ENCODE data around the gene GPR39. TPM values are rescaled to one million over a fixed set of nuclear protein-coding genes. Genes with fewer than 3 reads are reported as not detected.

GPR39 gene
- total and polyA plus RNA-seq, 2 donors from 2014 or later: 4.9 to 8.7 TPM

DNA sequence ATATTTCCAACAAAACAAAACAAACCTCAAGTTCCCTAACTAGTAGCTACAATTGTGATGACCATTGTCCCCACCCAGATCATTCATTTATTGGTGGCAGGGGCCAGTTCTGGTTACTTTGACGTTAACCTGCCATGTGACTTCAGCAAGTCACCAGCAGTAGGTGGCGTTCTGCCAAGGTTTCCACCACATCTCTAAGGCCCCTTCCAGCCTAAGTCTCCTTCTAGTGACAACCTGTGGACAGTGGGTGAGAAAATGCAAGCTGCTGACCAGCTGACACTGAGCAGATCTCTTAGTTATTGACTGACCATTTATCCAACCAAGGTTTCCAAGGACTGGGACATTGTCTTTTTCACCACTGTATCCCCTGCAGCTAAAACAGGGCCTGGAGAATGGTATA is 98.4 kb downstream of the GPR39 start:
- intact Hi-C loops (cut with DNase I): no loop called here
- H3K36me3 ChIP-seq (ENCODE audit: control insufficient read depth in 2 of 3, insufficient read depth in 3 of 3, low read length in 3 of 3): no peaks in the 10 kb centered on the region
- no peak for FAIRE-seq
- no peak for DNase-seq
- no peaks in the 10 kb centered on the region for H3K27me3 ChIP-seq (ENCODE audit: control insufficient read depth, insufficient read depth, low read length)
- peaks cover 0 to 2% (median 0%) of the 10 kb centered on the region in 3 donors for H3K9me3 ChIP-seq (ENCODE audit: control insufficient read depth in 2 of 3, insufficient read depth in 1 of 3, low read length in 3 of 3)
- TF ChIP-seq, protein P1, sequence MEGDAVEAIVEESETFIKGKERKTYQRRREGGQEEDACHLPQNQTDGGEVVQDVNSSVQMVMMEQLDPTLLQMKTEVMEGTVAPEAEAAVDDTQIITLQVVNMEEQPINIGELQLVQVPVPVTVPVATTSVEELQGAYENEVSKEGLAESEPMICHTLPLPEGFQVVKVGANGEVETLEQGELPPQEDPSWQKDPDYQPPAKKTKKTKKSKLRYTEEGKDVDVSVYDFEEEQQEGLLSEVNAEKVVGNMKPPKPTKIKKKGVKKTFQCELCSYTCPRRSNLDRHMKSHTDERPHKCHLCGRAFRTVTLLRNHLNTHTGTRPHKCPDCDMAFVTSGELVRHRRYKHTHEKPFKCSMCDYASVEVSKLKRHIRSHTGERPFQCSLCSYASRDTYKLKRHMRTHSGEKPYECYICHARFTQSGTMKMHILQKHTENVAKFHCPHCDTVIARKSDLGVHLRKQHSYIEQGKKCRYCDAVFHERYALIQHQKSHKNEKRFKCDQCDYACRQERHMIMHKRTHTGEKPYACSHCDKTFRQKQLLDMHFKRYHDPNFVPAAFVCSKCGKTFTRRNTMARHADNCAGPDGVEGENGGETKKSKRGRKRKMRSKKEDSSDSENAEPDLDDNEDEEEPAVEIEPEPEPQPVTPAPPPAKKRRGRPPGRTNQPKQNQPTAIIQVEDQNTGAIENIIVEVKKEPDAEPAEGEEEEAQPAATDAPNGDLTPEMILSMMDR (IDR thresholded peaks at IDR 0.05; ENCODE audit: borderline replicate concordance, extremely low read depth, insufficient read depth): no peak
- no peak overlapping the region for H3K9ac ChIP-seq (ENCODE audit: low read length in 3 of 3)
- no peaks in the 10 kb centered on the region for H3K4me1 ChIP-seq (ENCODE audit: control insufficient read depth in 2 of 3, insufficient read depth in 2 of 3, low read depth in 1 of 3, low read length in 3 of 3)
- H3K27ac ChIP-seq (ENCODE audit: low read depth in 2 of 2, low read length in 2 of 2): no peak overlapping the region
- H3K4me3 ChIP-seq (ENCODE audit: low read length in 3 of 3): no peak overlapping the region

- FAIRE-seq: no peak
- H3K4me1 ChIP-seq (ENCODE audit: control insufficient read depth in 2 of 3, insufficient read depth in 2 of 3, low read depth in 1 of 3, low read length in 3 of 3): no peaks in the 10 kb centered on the region
Measured at GRCh38 chr2:132517386-132517785, 100.8 kb downstream of the GPR39 start.

DNA sequence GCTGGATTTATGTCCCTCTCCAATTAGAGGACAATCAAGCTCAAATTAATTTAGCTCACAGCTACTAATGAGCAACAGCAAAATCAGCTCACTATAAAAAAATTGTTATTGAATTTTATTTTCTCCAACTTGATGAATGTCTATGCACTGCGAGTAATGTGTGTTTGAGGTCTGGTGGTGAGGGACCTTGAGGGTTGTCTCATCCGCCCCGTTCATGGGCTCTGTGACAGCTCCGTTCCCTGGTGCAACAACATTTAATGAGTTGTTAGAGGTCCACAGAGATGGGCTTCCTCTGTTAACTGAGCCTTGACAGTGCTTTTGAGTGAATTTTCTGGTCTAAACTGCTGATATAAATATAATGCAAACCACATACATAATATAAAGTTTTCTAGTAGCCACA is 101.7 kb downstream of the GPR39 start:
- no peak for FAIRE-seq
- TF ChIP-seq, protein P1 (IDR thresholded peaks at IDR 0.05; ENCODE audit: borderline replicate concordance, extremely low read depth, insufficient read depth): no peak

More at GRCh38 chr2:132517386-132517785, 100.8 kb downstream of the GPR39 start:
- TF ChIP-seq, protein P1 (IDR thresholded peaks at IDR 0.05; ENCODE audit: borderline replicate concordance, extremely low read depth, insufficient read depth): no peak
- H3K9ac ChIP-seq (ENCODE audit: low read length in 3 of 3): no peak overlapping the region
- H3K9me3 ChIP-seq (ENCODE audit: control insufficient read depth in 2 of 3, insufficient read depth in 1 of 3, low read length in 3 of 3): no peaks in the 10 kb centered on the region
- H3K36me3 ChIP-seq (ENCODE audit: control insufficient read depth in 2 of 3, insufficient read depth in 3 of 3, low read length in 3 of 3): no peaks in the 10 kb centered on the region
- DNase-seq: no peak
- intact Hi-C loops (cut with DNase I): no loop called here
- H3K27ac ChIP-seq (ENCODE audit: low read depth in 2 of 2, low read length in 2 of 2): no peak overlapping the region
- H3K27me3 ChIP-seq (ENCODE audit: control insufficient read depth, insufficient read depth, low read length): no peaks in the 10 kb centered on the region
- H3K4me3 ChIP-seq (ENCODE audit: low read length in 3 of 3): no peak overlapping the region

DNA sequence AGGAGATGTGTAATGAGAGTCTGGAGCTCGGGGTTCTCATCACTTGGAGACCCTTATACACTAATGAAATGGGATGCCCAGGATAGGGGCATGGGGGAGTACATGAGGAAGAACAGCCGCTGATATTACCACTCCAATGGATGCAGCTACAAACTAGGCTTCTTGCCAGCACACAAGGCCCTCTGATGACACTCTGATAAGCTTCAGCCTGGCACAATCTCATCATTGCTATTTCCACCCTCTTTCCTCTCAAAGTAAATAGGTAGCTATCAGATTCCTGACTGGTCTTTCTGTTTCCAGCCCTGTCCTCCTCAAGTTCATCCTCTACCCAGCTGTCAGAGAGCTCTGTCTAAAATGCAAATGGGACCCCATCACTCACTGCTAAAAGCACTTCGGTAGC is 103.0 kb downstream of the GPR39 start:
- intact Hi-C loops (cut with DNase I): no loop called here

More for the DNA sequence above, 101.7 kb downstream of the GPR39 start:
- Histone ChIP-seq H3K27ac (ENCODE audit: low read depth in 2 of 2, low read length in 2 of 2) (no peak overlapping the region), H3K9ac (ENCODE audit: low read length in 3 of 3) (no peak overlapping the region), H3K36me3 (ENCODE audit: control insufficient read depth in 2 of 3, insufficient read depth in 3 of 3, low read length in 3 of 3) (no peaks in the 10 kb centered on the region), H3K9me3 (ENCODE audit: control insufficient read depth in 2 of 3, insufficient read depth in 1 of 3, low read length in 3 of 3) (no peaks in the 10 kb centered on the region), H3K4me1 (ENCODE audit: control insufficient read depth in 2 of 3, insufficient read depth in 2 of 3, low read depth in 1 of 3, low read length in 3 of 3) (no peaks in the 10 kb centered on the region), H3K4me3 (ENCODE audit: low read length in 3 of 3) (no peak overlapping the region), H3K27me3 (ENCODE audit: control insufficient read depth, insufficient read depth, low read length) (no peaks in the 10 kb centered on the region)
- intact Hi-C loops (cut with DNase I): no loop called here
- DNase-seq: no peak

More for the DNA sequence above, 103.0 kb downstream of the GPR39 start:
- Histone ChIP-seq H3K27ac (ENCODE audit: low read depth in 2 of 2, low read length in 2 of 2) (no peak overlapping the region), H3K27me3 (ENCODE audit: control insufficient read depth, insufficient read depth, low read length) (no peaks in the 10 kb centered on the region), H3K9ac (ENCODE audit: low read length in 3 of 3) (no peak overlapping the region), H3K4me1 (ENCODE audit: control insufficient read depth in 2 of 3, insufficient read depth in 2 of 3, low read depth in 1 of 3, low read length in 3 of 3) (no peaks in the 10 kb centered on the region), H3K36me3 (ENCODE audit: control insufficient read depth in 2 of 3, insufficient read depth in 3 of 3, low read length in 3 of 3) (no peaks in the 10 kb centered on the region), H3K4me3 (ENCODE audit: low read length in 3 of 3) (no peak overlapping the region), H3K9me3 (ENCODE audit: control insufficient read depth in 2 of 3, insufficient read depth in 1 of 3, low read length in 3 of 3) (no peaks in the 10 kb centered on the region)
- no peak for FAIRE-seq
- DNase-seq: no peak
- TF ChIP-seq, protein P1 (IDR thresholded peaks at IDR 0.05; ENCODE audit: borderline replicate concordance, extremely low read depth, insufficient read depth): no peak
